ENCODE data around the gene DOCK3. TPM values are rescaled to one million over a fixed set of nuclear protein-coding genes. Genes with fewer than 3 reads are reported as not detected.
"Not testable (repeated sequence)": the region's sequence is repeated elsewhere in the genome, so short reads cannot be mapped to it uniquely, and the experiment has no call there.

The DOCK3 gene
- total and polyA plus RNA-seq, 4 donors: 0.01 to 0.08 (median 0.06) TPM; not detected in 1

- no peak overlapping the region for H3K4me3 ChIP-seq (ENCODE audit: low read depth in 1 of 3, low read length in 3 of 3)
- 87% methylated on average over 3 of the region's 3 CpGs for WGBS
These were observed 155.7 kb downstream of the DOCK3 start for GRCh38 chr3:50830451-50830850.

GRCh38 chr3:50831009-50831408 is 156.3 kb downstream of the DOCK3 start:
- not testable (repeated sequence) for H3K27ac ChIP-seq (ENCODE audit: low read depth in 1 of 2, low read length in 2 of 2); H3K4me3 ChIP-seq (ENCODE audit: low read depth in 1 of 3, low read length in 3 of 3); H3K4me1 ChIP-seq (ENCODE audit: control insufficient read depth in 4 of 4, insufficient read depth in 4 of 4, low read length in 3 of 4); H3K9ac ChIP-seq (ENCODE audit: low read depth in 1 of 2, low read length in 2 of 2); H3K27me3 ChIP-seq (ENCODE audit: control insufficient read depth in 4 of 4, insufficient read depth in 4 of 4, low read length in 3 of 4); DNase-seq (ENCODE audit: low spot score); H3K9me3 ChIP-seq (ENCODE audit: control insufficient read depth in 4 of 4, low read length in 3 of 4); H3K36me3 ChIP-seq (ENCODE audit: control insufficient read depth in 4 of 4, insufficient read depth in 3 of 4, low read depth in 1 of 4, low read length in 3 of 4)
- 92% methylated on average over 2 of the region's 2 CpGs for WGBS

More at GRCh38 chr3:50830451-50830850, 155.7 kb downstream of the DOCK3 start:
- TF ChIP-seq FOXA2 (IDR thresholded peaks at IDR 0.05) (no peak), YY1 (IDR thresholded peaks at IDR 0.05) (no peak), MAX (IDR thresholded peaks at IDR 0.05) (no peak), CTCF (IDR thresholded peaks at IDR 0.05; ENCODE audit: low read depth, low read length, missing input control) (no peak), HNF4A (conservative IDR thresholded peaks at IDR 0.05) (no peak), SP1 (IDR thresholded peaks at IDR 0.05) (no peak), GABPA (IDR thresholded peaks at IDR 0.05 in 1 of 2, conservative IDR thresholded peaks at IDR 0.05 in 1 of 2) (no peak), ZBTB33 (IDR thresholded peaks at IDR 0.05) (no peak)
- no peaks in the 10 kb centered on the region for H3K36me3 ChIP-seq (ENCODE audit: control insufficient read depth in 4 of 4, insufficient read depth in 3 of 4, low read depth in 1 of 4, low read length in 3 of 4)
- H3K9ac ChIP-seq (ENCODE audit: low read depth in 1 of 2, low read length in 2 of 2): no peak overlapping the region
- no peaks in the 10 kb centered on the region for H3K9me3 ChIP-seq (ENCODE audit: control insufficient read depth in 4 of 4, low read length in 3 of 4)
- no peak overlapping the region for H3K27ac ChIP-seq (ENCODE audit: low read depth in 1 of 2, low read length in 2 of 2)
- no peak for DNase-seq (ENCODE audit: low spot score)
- H3K4me1 ChIP-seq (ENCODE audit: control insufficient read depth in 4 of 4, insufficient read depth in 4 of 4, low read length in 3 of 4): no peaks in the 10 kb centered on the region
- H3K27me3 ChIP-seq (ENCODE audit: control insufficient read depth in 4 of 4, insufficient read depth in 4 of 4, low read length in 3 of 4): no peaks in the 10 kb centered on the region

- DNase-seq (ENCODE audit: low spot score): no peak
- Histone ChIP-seq H3K9me3 (ENCODE audit: control insufficient read depth in 4 of 4, low read length in 3 of 4) (no peaks in the 10 kb centered on the region), H3K4me3 (ENCODE audit: low read depth in 1 of 3, low read length in 3 of 3) (no peak overlapping the region), H3K4me1 (ENCODE audit: control insufficient read depth in 4 of 4, insufficient read depth in 4 of 4, low read length in 3 of 4) (no peaks in the 10 kb centered on the region), H3K9ac (ENCODE audit: low read depth in 1 of 2, low read length in 2 of 2) (no peak overlapping the region), H3K36me3 (ENCODE audit: control insufficient read depth in 4 of 4, insufficient read depth in 3 of 4, low read depth in 1 of 4, low read length in 3 of 4) (no peaks in the 10 kb centered on the region), H3K27me3 (ENCODE audit: control insufficient read depth in 4 of 4, insufficient read depth in 4 of 4, low read length in 3 of 4) (peaks cover 0 to 3% (median 0%) of the 10 kb centered on the region in 4 donors), H3K27ac (ENCODE audit: low read depth in 1 of 2, low read length in 2 of 2) (no peak overlapping the region)
- 90% methylated on average over 1 of the region's 1 CpG for WGBS
- TF ChIP-seq NR2F2 (IDR thresholded peaks at IDR 0.05) (no peak), HNF4G (IDR thresholded peaks at IDR 0.05) (no peak), TAF1 (conservative IDR thresholded peaks at IDR 0.05) (no peak), RAD21 (IDR thresholded peaks at IDR 0.05) (no peak), SP1 (IDR thresholded peaks at IDR 0.05) (no peak), FOXA2 (IDR thresholded peaks at IDR 0.05) (no peak), JUND (IDR thresholded peaks at IDR 0.05) (no peak), CTCF (IDR thresholded peaks at IDR 0.05; ENCODE audit: low read depth, low read length, missing input control) (no peak), RXRA (IDR thresholded peaks at IDR 0.05) (no peak), EGR1 (IDR thresholded peaks at IDR 0.05; ENCODE audit: low read depth in 2 of 2) (no peak), HNF4A (conservative IDR thresholded peaks at IDR 0.05) (no peak), ATF3 (IDR thresholded peaks at IDR 0.05) (no peak), MAX (IDR thresholded peaks at IDR 0.05) (no peak), YY1 (IDR thresholded peaks at IDR 0.05) (no peak), FOXA1 (IDR thresholded peaks at IDR 0.05) (no peak), GABPA (IDR thresholded peaks at IDR 0.05 in 1 of 2, conservative IDR thresholded peaks at IDR 0.05 in 1 of 2) (no peak)
These were observed 166.3 kb downstream of the DOCK3 start for GRCh38 chr3:50840983-50841489.

Measured in liver (tissue), 9 donors.